ENCODE measurements around the gene COL6A1.

The COL6A1 gene

GRCh38 chr21:46048926-46049889 lies 67.6 kb downstream of the COL6A1 start:
- no peaks in the 10 kb centered on the region for H3K79me2 ChIP-seq (ENCODE audit: low read length)
- H3K27me3 ChIP-seq (ENCODE audit: low read depth, low read length): no peaks in the 10 kb centered on the region
- no peak overlapping the region for H3K4me2 ChIP-seq (ENCODE audit: low read length)
- no peaks in the 10 kb centered on the region for H3K9me3 ChIP-seq (ENCODE audit: insufficient read depth, low read length)
- no peaks in the 10 kb centered on the region for H3K36me3 ChIP-seq (replicated peaks; ENCODE audit: low read depth, low read length)
- no peaks in the 10 kb centered on the region for H4K20me1 ChIP-seq (ENCODE audit: insufficient read depth, low read length)
- no peak overlapping the region for H3K27ac ChIP-seq (ENCODE audit: low read length)
- H2AFZ ChIP-seq (ENCODE audit: low read depth, low read length): no peak overlapping the region
- H3K4me1 ChIP-seq (ENCODE audit: low read length): no peaks in the 10 kb centered on the region
- H3K9ac ChIP-seq (ENCODE audit: low read length): no peak overlapping the region
- TF ChIP-seq EZH2phosphoT487 (IDR thresholded peaks at IDR 0.05; ENCODE audit: low read depth) (no peak), CTCF (IDR thresholded peaks at IDR 0.05; ENCODE audit: low read depth, low read length) (no peak)
- no peak overlapping the region for H3K4me3 ChIP-seq (ENCODE audit: low read length)

GRCh38 chr21:46049890-46050667 lies 68.5 kb downstream of the COL6A1 start:
- no peak overlapping the region for H3K4me3 ChIP-seq (ENCODE audit: low read length)
- no peak overlapping the region for H2AFZ ChIP-seq (ENCODE audit: low read depth, low read length)
- no peaks in the 10 kb centered on the region for H3K27me3 ChIP-seq (ENCODE audit: low read depth, low read length)
- no peak overlapping the region for H3K27ac ChIP-seq (ENCODE audit: low read length)
- H3K79me2 ChIP-seq (ENCODE audit: low read length): no peaks in the 10 kb centered on the region
- no peak overlapping the region for H3K9ac ChIP-seq (ENCODE audit: low read length)
- TF ChIP-seq EZH2phosphoT487 (IDR thresholded peaks at IDR 0.05; ENCODE audit: low read depth): no peak
- no peak for TF ChIP-seq CTCF (IDR thresholded peaks at IDR 0.05; ENCODE audit: low read depth, low read length)
- H3K4me2 ChIP-seq (ENCODE audit: low read length): no peak overlapping the region
- H3K9me3 ChIP-seq (ENCODE audit: insufficient read depth, low read length): no peaks in the 10 kb centered on the region
- no peaks in the 10 kb centered on the region for H3K36me3 ChIP-seq (replicated peaks; ENCODE audit: low read depth, low read length)
- H3K4me1 ChIP-seq (ENCODE audit: low read length): no peaks in the 10 kb centered on the region
- no peaks in the 10 kb centered on the region for H4K20me1 ChIP-seq (ENCODE audit: insufficient read depth, low read length)

- Histone ChIP-seq H3K4me1 (ENCODE audit: low read length) (no peaks in the 10 kb centered on the region), H3K4me2 (ENCODE audit: low read length) (no peak overlapping the region), H3K4me3 (ENCODE audit: low read length) (no peak overlapping the region), H4K20me1 (ENCODE audit: insufficient read depth, low read length) (no peaks in the 10 kb centered on the region), H3K79me2 (ENCODE audit: low read length) (no peaks in the 10 kb centered on the region), H2AFZ (ENCODE audit: low read depth, low read length) (no peak overlapping the region), H3K27me3 (ENCODE audit: low read depth, low read length) (no peaks in the 10 kb centered on the region), H3K27ac (ENCODE audit: low read length) (no peak overlapping the region), H3K36me3 (replicated peaks; ENCODE audit: low read depth, low read length) (no peaks in the 10 kb centered on the region), H3K9me3 (ENCODE audit: insufficient read depth, low read length) (no peaks in the 10 kb centered on the region), H3K9ac (ENCODE audit: low read length) (no peak overlapping the region)
- TF ChIP-seq CTCF (IDR thresholded peaks at IDR 0.05; ENCODE audit: low read depth, low read length) (no peak), EZH2phosphoT487 (IDR thresholded peaks at IDR 0.05; ENCODE audit: low read depth) (no peak)
Observed at GRCh38 chr21:46050668-46051378, 69.3 kb downstream of the COL6A1 start.

All from OCI-LY3 (cell line).